Left lung (tissue), 10 donors: Measurements from ENCODE around the gene TRAF7. TPM values are rescaled to one million over a fixed set of nuclear protein-coding genes. Genes with fewer than 3 reads are reported as not detected.
"Not testable (repeated sequence)": the region's sequence is repeated elsewhere in the genome, so short reads cannot be mapped to it uniquely, and the experiment has no call there.

Experiments used
- ATAC-seq: fragments of 200-7000 bp; cut with Tn5 transposase; one replicate; pipeline ENCODE4 v1.9.1; 2020; ENCODE audit warnings: moderate library complexity
- DNase-seq, 4 donors: peaks; one replicate each; pipeline ENCODE4 v3.0.0-alpha.2; 2013 to 2020
- H3K27ac ChIP-seq, 2 donors: fragments of 200-600 bp; sonication (generic) in 1 of 2; one replicate each; pipeline versions ENCODE4 v1.5.0 to v1.8.0; 2020 to 2021
- H3K27me3 ChIP-seq, 2 donors: fragments of 200-600 bp; sonication (generic) in 1 of 2; one replicate each; pipeline versions ENCODE4 v1.5.0 to v1.8.0; 2020 to 2021
- H3K36me3 ChIP-seq, 2 donors: fragments of 200-600 bp; sonication (generic) in 1 of 2; one replicate each; pipeline versions ENCODE4 v1.5.0 to v1.8.0; 2020 to 2021
- H3K4me1 ChIP-seq, 2 donors: fragments of 200-600 bp; one replicate each; pipeline ENCODE4 v1.8.0; 2021
- H3K4me3 ChIP-seq, 2 donors: fragments of 200-600 bp; sonication (generic) in 1 of 2; one replicate each; pipeline versions ENCODE4 v1.5.0 to v1.8.0; 2020 to 2021; ENCODE audit warnings: mild to moderate bottlenecking in 1 of 2
- H3K9me3 ChIP-seq, 2 donors: fragments of 200-600 bp; sonication (generic) in 1 of 2; one replicate each; pipeline versions ENCODE4 v1.5.0 to v1.8.0; 2020 to 2021
- CTCF ChIP-seq, 2 donors: fragments of 200-600 bp; sonication (generic) in 1 of 2; IDR thresholded peaks; one replicate each; pipeline versions ENCODE4 v1.5.0 to v1.8.0; 2021; ENCODE audit warnings: antibody characterized with exemption in 2 of 2
- intact Hi-C, 2 donors: fragments of 100-400 bp; cut with DNase I; formaldehyde crosslinking; loops; one replicate each; pipeline versions ENCODE4 v1.11.2 to v1.14.2; 2022
- polyA plus RNA-seq, 6 donors: library from polyadenylated mRNA; unstranded; fragments of 120-200 nt; gene quantifications; one replicate each; pipeline ENCODE4 v1.2.1, GENCODE V29; 2013; ENCODE audit not compliant: insufficient read length in 6 of 6
- total RNA-seq, 2 donors: library from RNA; stranded (reverse); fragmentation: NEBNext Ultra II Directional; extraction: Animal tissue kit (Norgen Biotek cat#: 25700); gene quantifications; one replicate each; pipeline ENCODE4 v1.2.1, GENCODE V29; 2021
- donor health status: DM: no; HTN: yes; CAD: no.
- donor health status: DM: no; HTN: no; CAD: no.

TRAF7 gene
- total and polyA plus RNA-seq, 8 donors = 48.6 to 88.1 (median 55.0) TPM

- H3K9me3 ChIP-seq, H3K36me3 ChIP-seq, intact Hi-C loops, H3K4me3 ChIP-seq: not testable (repeated sequence)
- peak overlapping the region; percentile 53 to 82 for H3K27ac ChIP-seq
- H3K27me3 ChIP-seq = peaks cover 0 to 10% of the 10 kb centered on the region in 2 donors
- DNase-seq (peak in 1 of 4 donors; percentile 53), ATAC-seq (peak; percentile 15)
- H3K4me1 ChIP-seq = peaks cover 24 to 44% of the 10 kb centered on the region in 2 donors
Observed at GRCh38 chr16:2127630-2128280, 27.8 kb upstream of the TRAF7 start.

DNA sequence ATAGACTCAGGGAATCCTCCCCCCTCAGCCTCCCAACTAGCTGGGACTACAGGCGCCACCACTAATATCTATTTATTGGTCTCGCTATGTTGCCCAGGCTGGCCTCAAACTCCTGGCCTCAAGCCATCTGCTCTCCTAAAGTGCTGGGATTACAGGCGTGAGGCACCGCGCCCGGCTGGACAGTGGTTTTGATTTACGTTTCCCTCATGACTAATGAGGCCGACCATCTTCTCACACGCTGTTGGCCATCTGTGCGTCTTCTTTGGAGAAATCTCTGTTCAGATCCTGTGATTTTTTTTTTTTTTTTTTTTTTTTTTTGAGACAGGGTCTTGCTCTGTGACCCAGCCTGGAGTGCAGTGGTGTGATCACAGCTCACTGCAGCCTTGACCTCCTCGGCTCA lies 26.3 kb upstream of the TRAF7 start:
- peaks cover 0 to 10% of the 10 kb centered on the region in 2 donors for H3K27me3 ChIP-seq
- H3K36me3 ChIP-seq, intact Hi-C loops, DNase-seq, H3K27ac ChIP-seq, H3K4me3 ChIP-seq, ATAC-seq, H3K9me3 ChIP-seq: not testable (repeated sequence)
- H3K4me1 ChIP-seq = peaks cover 24 to 44% of the 10 kb centered on the region in 2 donors

- not testable (repeated sequence) for ATAC-seq, DNase-seq, H3K9me3 ChIP-seq
Observed at GRCh38 chr16:2129890-2130447, 25.6 kb upstream of the TRAF7 start.

DNA sequence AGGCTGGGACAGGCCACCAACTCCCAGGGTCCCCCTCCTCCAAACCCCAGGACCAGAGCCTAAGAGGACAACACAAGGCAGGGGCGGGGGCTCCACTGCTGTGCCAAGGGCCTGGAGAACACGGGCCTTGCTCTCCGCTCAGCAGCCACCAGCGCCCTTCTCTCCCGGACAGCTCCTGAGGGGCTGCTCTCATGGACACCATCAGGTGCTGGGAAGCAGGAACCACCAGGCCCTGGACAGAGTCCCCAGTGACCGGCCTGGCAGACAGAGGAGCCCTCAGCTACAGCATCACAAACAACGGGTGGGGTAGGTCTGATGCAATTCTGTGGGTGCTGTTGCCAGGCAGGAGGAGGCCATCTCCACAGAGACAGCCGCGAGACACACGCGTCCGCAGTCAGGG lies 21.8 kb upstream of the TRAF7 start:
- H3K27ac ChIP-seq, H3K27me3 ChIP-seq, intact Hi-C loops, H3K9me3 ChIP-seq, H3K4me3 ChIP-seq, DNase-seq, ATAC-seq, H3K36me3 ChIP-seq: not testable (repeated sequence)
- H3K4me1 ChIP-seq = peaks cover 0 to 12% of the 10 kb centered on the region in 2 donors

More at GRCh38 chr16:2129890-2130447, 25.6 kb upstream of the TRAF7 start:
- H3K27me3 ChIP-seq, H3K4me3 ChIP-seq, H3K36me3 ChIP-seq, intact Hi-C loops, H3K27ac ChIP-seq: not testable (repeated sequence)
- H3K4me1 ChIP-seq = peaks cover 19 to 37% of the 10 kb centered on the region in 2 donors

GRCh38 chr16:2135071-2135470 lies 20.5 kb upstream of the TRAF7 start:
- ATAC-seq, intact Hi-C loops: not testable (repeated sequence)

DNA sequence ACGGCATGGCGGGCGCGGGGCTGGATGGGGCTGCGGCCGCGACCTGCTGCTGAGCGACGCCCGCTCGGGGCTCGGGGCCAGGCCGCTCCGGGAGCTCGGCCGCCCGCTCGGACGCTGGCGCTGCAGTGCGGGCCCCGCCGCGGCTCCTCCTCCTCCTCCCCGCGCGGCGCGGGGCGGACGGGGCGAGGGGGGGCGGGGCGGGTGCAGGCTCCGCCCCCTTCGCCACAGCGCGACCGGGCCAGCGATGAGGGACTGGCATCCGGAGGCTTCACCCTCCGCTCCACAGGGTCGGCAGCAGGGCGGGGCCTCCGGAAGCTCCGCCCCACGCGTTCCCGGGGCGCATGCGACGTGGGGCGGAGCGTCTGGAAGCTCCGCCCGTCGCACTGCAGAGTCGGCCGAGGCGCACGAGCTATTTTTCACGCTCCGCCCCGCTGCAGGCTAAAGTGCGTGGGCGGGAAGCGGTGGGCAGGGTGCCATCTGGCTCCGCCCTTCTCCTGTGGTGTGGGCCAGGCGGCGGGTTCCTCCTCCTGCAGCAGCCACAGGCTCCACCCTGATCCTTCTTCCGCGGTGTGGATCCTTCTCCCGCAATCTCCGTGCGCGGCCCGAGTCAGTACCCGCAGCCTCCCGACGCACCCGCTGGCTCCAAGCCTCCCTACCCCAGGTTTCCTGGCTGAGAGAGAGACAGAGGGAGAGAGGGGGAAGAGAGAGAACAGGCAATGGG lies 19.7 kb upstream of the TRAF7 start, which contains the start of gene PKD1:
Gene PKD1, minus strand, starts transcription at position 129 of the 721 bp plus-strand sequence. CDS start 209 bp downstream, outside the sequence.
- ATAC-seq (peak; percentile 81), DNase-seq (peak; percentile 91 to 99 (median 98))
- intact Hi-C loops, H3K27me3 ChIP-seq, H3K9me3 ChIP-seq, H3K36me3 ChIP-seq: not testable (repeated sequence)
- Histone ChIP-seq H3K27ac (peak within 1 kb of the TSS; percentile 53 to 70), H3K4me3 (peak within 1 kb of the TSS; percentile 36 to 50), H3K4me1 (peaks cover 0 to 17% of the 10 kb centered on the region in 2 donors)

More at GRCh38 chr16:2135071-2135470, 20.5 kb upstream of the TRAF7 start:
- peak overlapping the region; percentile 36 to 50 for H3K4me3 ChIP-seq
- not testable (repeated sequence) for H3K9me3 ChIP-seq, H3K4me1 ChIP-seq, H3K27me3 ChIP-seq, DNase-seq, H3K36me3 ChIP-seq
- peak overlapping the region; percentile 44 to 45 for H3K27ac ChIP-seq

DNA sequence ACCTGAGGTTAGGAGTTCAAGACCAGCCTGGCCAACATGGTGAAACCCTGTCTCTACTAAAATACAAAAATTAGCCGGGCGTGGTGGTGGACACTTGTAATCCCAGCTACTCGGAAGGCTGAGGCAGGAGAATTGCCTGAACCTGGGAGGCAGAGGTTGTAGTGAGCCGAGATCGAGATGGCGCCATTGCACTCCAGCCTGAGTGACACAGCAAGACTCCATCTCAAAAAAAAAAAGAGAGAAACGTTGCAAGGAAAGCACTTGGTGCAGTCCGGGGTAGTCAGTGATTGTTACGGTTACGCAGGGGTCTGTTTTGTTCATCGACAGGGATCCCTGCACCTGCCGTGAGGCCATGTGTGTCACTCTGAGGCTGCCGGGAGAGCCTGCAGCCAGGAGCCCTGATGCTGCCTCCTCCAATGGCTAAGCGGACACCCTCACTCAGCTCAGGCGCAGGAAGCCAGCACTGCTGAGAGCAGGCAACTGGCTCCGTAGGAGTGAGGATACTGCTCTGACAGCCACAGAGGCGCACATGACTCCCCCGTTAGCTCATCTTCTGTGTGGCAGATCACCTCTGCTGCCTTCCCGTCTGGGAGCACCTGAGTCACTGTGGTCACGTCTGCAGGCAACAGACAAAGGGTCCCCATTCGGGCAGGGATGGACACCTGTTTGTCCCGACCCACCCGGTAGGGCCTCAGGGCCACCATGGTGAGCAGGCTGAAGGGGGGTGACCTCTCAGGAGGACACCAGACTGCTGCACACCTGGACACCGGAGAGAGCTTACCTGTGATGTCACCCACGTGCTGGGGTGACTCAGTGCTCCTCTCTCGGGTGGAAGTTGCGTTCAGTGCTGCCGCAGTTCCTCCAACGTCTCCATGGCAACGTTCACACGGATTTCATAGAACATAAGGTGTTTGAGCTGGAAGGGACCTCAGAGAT lies 12.4 kb upstream of the TRAF7 start:
- intact Hi-C loops = no loop called here
- Histone ChIP-seq H3K4me3 (no peak overlapping the region), H3K4me1 (peaks cover 6 to 15% of the 10 kb centered on the region in 2 donors), H3K27ac (no peak overlapping the region), H3K36me3 (no peaks in the 10 kb centered on the region), H3K27me3 (peaks cover 0 to 6% of the 10 kb centered on the region in 2 donors), H3K9me3 (no peaks in the 10 kb centered on the region)
- ATAC-seq (no peak), DNase-seq (no peak)
- TF ChIP-seq CTCF (IDR thresholded peaks at IDR 0.05) = no peak
